HCT116 (cell line): ENCODE results near the gene ITPR2. TPM values are rescaled to one million over a fixed set of nuclear protein-coding genes. Genes with fewer than 3 reads are reported as not detected.

Experiments used
- ATAC-seq: fragments of 200-7000 bp; cut with Tn5 transposase; 2 replicates; pipeline ENCODE4 v1.9.1; 2020; ENCODE audit warnings: mild to moderate bottlenecking, moderate library complexity
- BruUV-seq: library from RNA; stranded (reverse); fragments of 400-500 nt; replicated peaks from 2 replicates; lab custom pipeline; 2021; lab: Mats Ljungman, UMichigan
- CTCF ChIA-PET: fragments of 300-600 bp; sonication (Branson Sonifier 250); formaldehyde crosslinking; loops from one replicate; lab custom pipeline; 2021; ENCODE audit warnings: antibody characterized with exemption; lab: Charles Lee
- POLR2A ChIA-PET: fragments of 300-600, 350-600 bp; sonication (Branson Sonifier 250); formaldehyde crosslinking; loops from one replicate; lab custom pipeline; 2021; ENCODE audit warnings: antibody characterized with exemption; lab: Charles Lee
- RAD21 ChIA-PET, 2 experiments: fragments of 300-600 bp; sonication (Branson Sonifier 250); formaldehyde crosslinking; loops; one replicate each; lab custom pipeline; 2023; ENCODE audit warnings: low total read pairs in 2 of 2; ENCODE audit not compliant: uncharacterized antibody in 2 of 2, unreplicated experiment in 2 of 2, low non-redundant PET in 1 of 2; lab: Charles Lee
- DNase-seq: peaks from one replicate; pipeline ENCODE4 v3.0.0-alpha.2; 2010; ENCODE audit warnings: low read depth, low spot score
- H2AFZ ChIP-seq: fragments of 200-600 bp; shearing (Covaris generic), sonication (generic); 2 replicates; pipeline ENCODE4 v1.6.1; 2017; ENCODE audit warnings: low read depth, mixed run types, mixed read lengths, antibody characterized with exemption, low read length; ENCODE audit not compliant: poor library complexity, severe bottlenecking
- H3K27ac ChIP-seq: 2 replicates; pipeline ENCODE4 v1.5.1; 2012; ENCODE audit warnings: low read depth, low read length
- H3K27me3 ChIP-seq: fragments of 200-600 bp; sonication (generic); 2 replicates; pipeline ENCODE4 v1.6.1; 2016; ENCODE audit warnings: mixed run types, low read length, mixed read lengths; ENCODE audit not compliant: insufficient read depth
- H3K36me3 ChIP-seq, 2 experiments: fragments of 200-500 bp in 1 of 2; fragments of 200-600 bp in 1 of 2; sonication (Bioruptor generic) in 1 of 2; sonication (generic) in 1 of 2; 2 replicates each; pipeline versions ENCODE4 v1.5.1 to v1.6.1; 2014 to 2016; ENCODE audit warnings: low read length in 2 of 2, inconsistent platforms in 1 of 2, mixed read lengths in 1 of 2, mixed run types in 1 of 2; ENCODE audit not compliant: insufficient read depth in 2 of 2, control insufficient read depth in 1 of 2
- H3K4me1 ChIP-seq, 2 experiments: fragments of 200-600 bp in 1 of 2; sonication (generic) in 1 of 2; 2 replicates each; pipeline versions ENCODE4 v1.5.1 to v1.6.1; 2012 to 2017; ENCODE audit warnings: low read length in 2 of 2, inconsistent platforms in 1 of 2, mild to moderate bottlenecking in 1 of 2, mixed read lengths in 1 of 2, mixed run types in 1 of 2, moderate library complexity in 1 of 2; ENCODE audit not compliant: insufficient read depth in 2 of 2, control insufficient read depth in 1 of 2
- H3K4me2 ChIP-seq: fragments of 200-600 bp; sonication (generic); 2 replicates; pipeline ENCODE4 v1.6.1; 2017; ENCODE audit warnings: mixed run types, low read length, mixed read lengths
- H3K4me3 ChIP-seq, 2 experiments: fragments of 200-600 bp in 1 of 2; sonication (generic) in 1 of 2; replicated peaks in 1 of 2; 2 replicates each; pipeline ENCODE4 v1.5.1; 2011 to 2016; ENCODE audit warnings: low read length in 2 of 2, control low read depth in 1 of 2, low read depth in 1 of 2, mild to moderate bottlenecking in 1 of 2, mixed read lengths in 1 of 2, mixed run types in 1 of 2
- H3K79me2 ChIP-seq: fragments of 200-600 bp; sonication (generic); 2 replicates; pipeline ENCODE4 v1.6.1; 2017; ENCODE audit warnings: mild to moderate bottlenecking, mixed run types, low read length, moderate library complexity, mixed read lengths; ENCODE audit not compliant: insufficient read depth
- H3K9ac ChIP-seq: fragments of 200-600 bp; sonication (generic); 2 replicates; pipeline ENCODE4 v1.6.1; 2016; ENCODE audit warnings: low read length, mixed read lengths
- H3K9me2 ChIP-seq: fragments of 200-600 bp; sonication (generic), shearing (Covaris generic); 2 replicates; pipeline ENCODE4 v1.6.1; 2017; ENCODE audit warnings: mixed run types, mild to moderate bottlenecking, moderate library complexity; ENCODE audit not compliant: insufficient read depth
- H3K9me3 ChIP-seq, 2 experiments: fragments of 200-500 bp in 1 of 2; fragments of 200-600 bp in 1 of 2; sonication (Bioruptor generic) in 1 of 2; sonication (generic) in 1 of 2; 2 replicates each; pipeline ENCODE4 v1.6.1; 2014 to 2017; ENCODE audit warnings: low read length in 2 of 2, mixed read lengths in 2 of 2, inconsistent platforms in 1 of 2, low read depth in 1 of 2, mild to moderate bottlenecking in 1 of 2, mixed run types in 1 of 2, moderate library complexity in 1 of 2; ENCODE audit not compliant: control insufficient read depth in 1 of 2, insufficient read depth in 1 of 2
- H4K20me1 ChIP-seq: fragments of 200-600 bp; sonication (generic), shearing (Covaris generic); 2 replicates; pipeline ENCODE4 v1.6.1; 2017; ENCODE audit warnings: mixed run types, mild to moderate bottlenecking, moderate library complexity; ENCODE audit not compliant: insufficient read depth
- CEBPB ChIP-seq: IDR thresholded peaks from 2 replicates; pipeline ENCODE4 v1.6.1; 2012; ENCODE audit warnings: low read depth
- ELF1 ChIP-seq: IDR thresholded peaks from 2 replicates; pipeline ENCODE4 v1.6.1; 2012; ENCODE audit warnings: low read depth, borderline replicate concordance
- EZH2 ChIP-seq: fragments of 200-600 bp; sonication (generic); IDR thresholded peaks from 2 replicates; pipeline ENCODE4 v1.6.1; 2017; ENCODE audit warnings: antibody characterized with exemption, mixed run types
- EZH2phosphoT487 ChIP-seq: fragments of 200-600 bp; IDR thresholded peaks from 2 replicates; pipeline ENCODE4 v1.6.1; 2018; ENCODE audit warnings: antibody characterized with exemption, borderline replicate concordance
- FOSL1 ChIP-seq: IDR thresholded peaks from 2 replicates; pipeline ENCODE4 v1.6.1; 2012; ENCODE audit warnings: low read depth
- JUND ChIP-seq: IDR thresholded peaks from 2 replicates; pipeline ENCODE4 v1.6.1; 2012
- POLR2A ChIP-seq: IDR thresholded peaks from 2 replicates; pipeline ENCODE4 v1.7.0; 2011; ENCODE audit warnings: borderline replicate concordance; ENCODE audit not compliant: insufficient read depth, insufficient read length; ENCODE audit errors: extremely low read depth
- POLR2AphosphoS5 ChIP-seq: IDR thresholded peaks from 2 replicates; pipeline ENCODE4 v1.6.1; 2011; ENCODE audit warnings: mild to moderate bottlenecking, low read depth, low read length, moderate library complexity
- RAD21 ChIP-seq: IDR thresholded peaks from 2 replicates; pipeline ENCODE4 v1.6.1; 2012; ENCODE audit warnings: low read depth, mild to moderate bottlenecking
- SIN3A ChIP-seq: IDR thresholded peaks from 2 replicates; pipeline ENCODE4 v1.6.1; 2012; ENCODE audit warnings: low read depth
- SP1 ChIP-seq: IDR thresholded peaks from 2 replicates; pipeline ENCODE4 v1.6.1; 2012; ENCODE audit warnings: low read depth
- TCF7L2 ChIP-seq: IDR thresholded peaks from 2 replicates; pipeline ENCODE4 v1.7.0; 2011; ENCODE audit warnings: borderline replicate concordance, inconsistent platforms; ENCODE audit not compliant: insufficient read depth, insufficient read length; ENCODE audit errors: extremely low read depth
- YY1 ChIP-seq: IDR thresholded peaks from 2 replicates; pipeline ENCODE4 v1.6.1; 2011; ENCODE audit warnings: low read length, low read depth, moderate library complexity, mild to moderate bottlenecking; ENCODE audit not compliant: insufficient replicate concordance; ENCODE audit errors: extremely low read depth
- intact Hi-C: fragments of 100-400 bp; cut with micrococcal nuclease; formaldehyde crosslinking; loops from 2 replicates; pipeline ENCODE4 v1.10.0; 2022
- total RNA-seq: library from RNA; stranded (reverse); gene quantifications from one replicate; pipeline ENCODE4 v1.2.1, GENCODE V29; 2021; ENCODE audit not compliant: unreplicated experiment
- TF ChIP-seq, protein P1 (sequence below), 3 experiments: fragments of 200-600 bp in 1 of 3; sonication (generic) in 1 of 3; IDR thresholded peaks in 2 of 3; conservative IDR thresholded peaks in 1 of 3; 2 replicates each; pipeline ENCODE4 v1.5.1; 2012 to 2017; ENCODE audit warnings: low read depth in 2 of 3, low read length in 2 of 3, antibody characterized with exemption in 1 of 3, borderline replicate concordance in 1 of 3, control low read depth in 1 of 3, mild to moderate bottlenecking in 1 of 3, mixed read lengths in 1 of 3, mixed run types in 1 of 3, moderate library complexity in 1 of 3; ENCODE audit not compliant: insufficient read depth in 1 of 3
- TF ChIP-seq, protein P2 (sequence below): IDR thresholded peaks from 2 replicates; pipeline ENCODE4 v1.6.1; 2011; ENCODE audit warnings: mild to moderate bottlenecking, low read length, moderate library complexity; ENCODE audit not compliant: insufficient replicate concordance; ENCODE audit errors: extremely low read depth
- TF ChIP-seq, protein P3 (sequence below): IDR thresholded peaks from 2 replicates; pipeline ENCODE4 v1.6.1; 2012

Gene ITPR2
- total RNA-seq, 1 experiment from 2014 or later = 6.5 TPM

DNA sequence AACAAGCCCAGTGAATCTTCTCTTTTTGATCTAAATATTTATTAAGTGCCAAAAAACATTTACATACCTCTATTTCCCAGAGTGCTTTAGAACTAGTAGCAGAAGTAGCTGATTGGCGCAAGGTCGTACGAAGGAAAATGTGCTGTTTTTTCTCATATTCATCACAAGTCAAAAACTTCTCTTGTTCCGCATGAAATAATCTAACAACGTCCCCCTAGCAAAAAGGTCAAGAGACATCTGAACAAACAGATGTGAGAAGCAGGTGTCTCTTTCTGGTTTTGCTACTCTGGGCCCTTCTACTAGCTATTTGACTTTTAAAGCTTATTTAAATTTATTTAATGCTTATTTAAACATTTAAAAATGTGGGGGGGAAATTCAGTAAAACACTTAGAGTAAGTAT lies 117.8 kb downstream of the ITPR2 start (continued):
- TF ChIP-seq CEBPB (no peak), EZH2phosphoT487 (no peak), RAD21 (no peak), POLR2AphosphoS5 (no peak), POLR2A (no peak)
- TF ChIP-seq, protein P1, sequence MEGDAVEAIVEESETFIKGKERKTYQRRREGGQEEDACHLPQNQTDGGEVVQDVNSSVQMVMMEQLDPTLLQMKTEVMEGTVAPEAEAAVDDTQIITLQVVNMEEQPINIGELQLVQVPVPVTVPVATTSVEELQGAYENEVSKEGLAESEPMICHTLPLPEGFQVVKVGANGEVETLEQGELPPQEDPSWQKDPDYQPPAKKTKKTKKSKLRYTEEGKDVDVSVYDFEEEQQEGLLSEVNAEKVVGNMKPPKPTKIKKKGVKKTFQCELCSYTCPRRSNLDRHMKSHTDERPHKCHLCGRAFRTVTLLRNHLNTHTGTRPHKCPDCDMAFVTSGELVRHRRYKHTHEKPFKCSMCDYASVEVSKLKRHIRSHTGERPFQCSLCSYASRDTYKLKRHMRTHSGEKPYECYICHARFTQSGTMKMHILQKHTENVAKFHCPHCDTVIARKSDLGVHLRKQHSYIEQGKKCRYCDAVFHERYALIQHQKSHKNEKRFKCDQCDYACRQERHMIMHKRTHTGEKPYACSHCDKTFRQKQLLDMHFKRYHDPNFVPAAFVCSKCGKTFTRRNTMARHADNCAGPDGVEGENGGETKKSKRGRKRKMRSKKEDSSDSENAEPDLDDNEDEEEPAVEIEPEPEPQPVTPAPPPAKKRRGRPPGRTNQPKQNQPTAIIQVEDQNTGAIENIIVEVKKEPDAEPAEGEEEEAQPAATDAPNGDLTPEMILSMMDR (IDR thresholded peaks at IDR 0.05 in 2 of 3, conservative IDR thresholded peaks at IDR 0.05 in 1 of 3; ENCODE audit: borderline replicate concordance in 1 of 3, insufficient read depth in 1 of 3, low read depth in 2 of 3, low read length in 2 of 3) = no peak
- TF ChIP-seq, protein P2, sequence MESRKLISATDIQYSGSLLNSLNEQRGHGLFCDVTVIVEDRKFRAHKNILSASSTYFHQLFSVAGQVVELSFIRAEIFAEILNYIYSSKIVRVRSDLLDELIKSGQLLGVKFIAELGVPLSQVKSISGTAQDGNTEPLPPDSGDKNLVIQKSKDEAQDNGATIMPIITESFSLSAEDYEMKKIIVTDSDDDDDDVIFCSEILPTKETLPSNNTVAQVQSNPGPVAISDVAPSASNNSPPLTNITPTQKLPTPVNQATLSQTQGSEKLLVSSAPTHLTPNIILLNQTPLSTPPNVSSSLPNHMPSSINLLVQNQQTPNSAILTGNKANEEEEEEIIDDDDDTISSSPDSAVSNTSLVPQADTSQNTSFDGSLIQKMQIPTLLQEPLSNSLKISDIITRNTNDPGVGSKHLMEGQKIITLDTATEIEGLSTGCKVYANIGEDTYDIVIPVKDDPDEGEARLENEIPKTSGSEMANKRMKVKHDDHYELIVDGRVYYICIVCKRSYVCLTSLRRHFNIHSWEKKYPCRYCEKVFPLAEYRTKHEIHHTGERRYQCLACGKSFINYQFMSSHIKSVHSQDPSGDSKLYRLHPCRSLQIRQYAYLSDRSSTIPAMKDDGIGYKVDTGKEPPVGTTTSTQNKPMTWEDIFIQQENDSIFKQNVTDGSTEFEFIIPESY = no peak

DNA sequence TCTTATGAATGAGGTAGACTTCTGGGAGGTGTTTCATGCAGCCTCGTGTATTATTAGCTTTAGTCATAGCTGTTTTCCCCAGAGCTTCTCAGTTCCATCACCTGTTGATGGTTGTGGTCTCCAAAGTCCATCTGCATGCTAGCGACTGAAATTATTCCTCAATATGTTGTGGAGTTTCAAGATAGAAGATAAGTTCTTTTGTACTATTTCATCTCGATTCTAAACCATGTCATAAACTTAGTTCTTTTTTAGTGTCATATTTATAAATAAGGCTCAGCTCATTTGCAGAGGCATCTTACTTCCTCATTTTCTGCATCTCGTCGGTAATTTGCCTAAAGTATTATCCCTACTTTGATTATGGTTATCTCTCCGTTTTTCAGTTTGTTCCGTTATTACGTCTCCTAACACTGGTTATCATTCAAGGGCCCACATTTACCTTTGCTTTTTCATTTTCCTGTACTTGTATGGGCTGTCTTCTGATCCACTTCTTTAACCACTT lies 119.1 kb downstream of the ITPR2 start:
- DNase-seq = no peak
- Histone ChIP-seq H3K9me2 (no peaks in the 10 kb centered on the region), H3K27ac (no peak overlapping the region), H3K79me2 (no peaks in the 10 kb centered on the region), H3K27me3 (no peaks in the 10 kb centered on the region), H3K9me3 (no peaks in the 10 kb centered on the region), H3K9ac (no peak overlapping the region), H2AFZ (no peak overlapping the region), H4K20me1 (no peaks in the 10 kb centered on the region), H3K4me2 (no peak overlapping the region), H3K4me3 (no peak overlapping the region), H3K36me3 (no peaks in the 10 kb centered on the region), H3K4me1 (no peaks in the 10 kb centered on the region)
- intact Hi-C loops = no loop called here
- CTCF ChIA-PET = no interaction called here
- BruUV-seq = no TSS peak
- RAD21 ChIA-PET = no interaction called here
- POLR2A ChIA-PET = no interaction called here
- ATAC-seq = no peak
- TF ChIP-seq, protein P3, sequence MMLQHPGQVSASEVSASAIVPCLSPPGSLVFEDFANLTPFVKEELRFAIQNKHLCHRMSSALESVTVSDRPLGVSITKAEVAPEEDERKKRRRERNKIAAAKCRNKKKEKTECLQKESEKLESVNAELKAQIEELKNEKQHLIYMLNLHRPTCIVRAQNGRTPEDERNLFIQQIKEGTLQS = no peak
- TF ChIP-seq YY1 (no peak), JUND (no peak), TCF7L2 (no peak), CEBPB (no peak), SIN3A (no peak), ELF1 (no peak), EZH2phosphoT487 (no peak), SP1 (no peak), EZH2 (no peak), FOSL1 (no peak)
- TF ChIP-seq, protein P2 = no peak
- TF ChIP-seq, protein P1 (IDR thresholded peaks at IDR 0.05 in 2 of 3, conservative IDR thresholded peaks at IDR 0.05 in 1 of 3; ENCODE audit: borderline replicate concordance in 1 of 3, insufficient read depth in 1 of 3, low read depth in 2 of 3, low read length in 2 of 3) = no peak
